ENCODE results near the gene ABTB1.

The ABTB1 gene

DNA sequence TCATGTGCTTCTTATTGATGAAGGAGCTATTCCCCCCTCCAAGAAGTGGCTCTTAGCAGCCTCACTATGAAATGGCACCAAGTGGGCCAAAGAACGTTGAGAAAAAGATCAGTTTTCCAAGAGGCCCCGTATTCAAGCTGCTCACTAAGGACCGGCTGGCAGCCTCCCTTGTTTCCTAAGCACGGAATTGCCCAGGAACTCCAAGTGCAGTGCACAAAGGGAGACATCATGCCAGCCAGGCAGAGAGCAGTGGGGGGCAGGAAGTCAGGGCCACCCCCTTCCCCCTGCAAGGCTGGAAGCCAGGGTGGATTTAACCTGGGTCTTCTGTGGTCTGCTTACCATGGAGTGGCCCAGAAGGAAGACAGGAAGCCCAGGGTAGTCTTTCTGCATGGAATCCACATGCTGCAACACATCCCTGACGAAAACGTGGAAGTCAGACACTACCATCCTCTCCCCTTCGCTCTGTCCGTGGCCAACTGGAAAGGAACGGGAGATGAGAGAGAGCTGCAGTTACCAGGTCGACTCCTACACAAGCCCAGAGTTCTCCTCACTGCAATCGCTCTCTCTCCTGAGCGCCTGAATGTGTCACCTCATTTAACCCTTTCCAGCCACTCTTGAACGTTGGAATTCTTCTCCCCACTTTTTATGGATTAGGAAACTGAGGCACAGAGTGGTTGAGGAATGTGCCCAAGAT lies 49.5 kb downstream of the ABTB1 start:
- no peak for DNase-seq

DNA sequence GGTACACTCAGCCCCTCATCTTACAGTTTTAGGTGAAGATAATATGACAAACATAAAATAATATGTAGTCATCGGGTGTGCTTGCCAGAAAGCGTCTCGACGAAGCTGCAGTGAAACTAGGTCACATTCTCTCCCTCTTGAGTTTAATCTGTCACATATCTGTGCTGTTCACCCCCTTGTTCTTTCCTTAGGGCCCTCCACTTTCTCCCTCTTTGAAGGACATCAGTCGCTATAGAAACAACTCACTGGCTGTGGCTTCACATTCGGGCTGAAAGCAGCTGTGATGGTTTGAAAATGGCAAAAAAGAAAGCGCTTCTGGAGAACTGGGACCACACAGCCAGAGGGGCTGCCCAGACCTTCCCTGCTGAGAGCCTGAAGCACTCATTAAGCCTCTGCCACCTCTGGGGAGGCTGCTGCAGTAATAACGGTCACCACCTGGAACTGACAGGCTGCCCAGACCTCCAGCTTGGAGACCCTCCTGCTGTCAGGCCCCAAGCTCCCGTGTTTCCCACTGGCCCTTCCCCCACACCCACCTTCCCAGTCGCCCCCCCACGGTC lies 50.3 kb downstream of the ABTB1 start:
- DNase-seq, result no peak

DNA sequence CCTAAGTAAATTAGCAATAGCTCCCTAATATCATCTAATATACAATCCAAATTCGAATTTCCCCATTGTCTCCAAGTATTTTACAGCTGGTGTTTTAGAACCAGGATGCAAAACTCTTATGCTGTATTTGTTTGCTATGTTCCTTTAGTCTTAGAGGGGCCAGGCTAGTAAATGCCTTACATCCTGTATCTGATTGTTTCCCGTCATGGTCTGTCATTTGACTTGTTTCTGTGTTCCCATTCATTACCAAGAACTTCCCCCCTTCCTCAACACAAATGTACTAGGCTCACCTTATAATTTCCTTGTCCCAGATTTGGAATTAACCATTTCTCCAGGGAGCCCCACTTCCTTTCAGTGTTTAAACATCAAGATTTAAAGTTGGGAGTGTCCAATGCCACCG lies 54.1 kb downstream of the ABTB1 start:
- DNase-seq, result no peak

DNA sequence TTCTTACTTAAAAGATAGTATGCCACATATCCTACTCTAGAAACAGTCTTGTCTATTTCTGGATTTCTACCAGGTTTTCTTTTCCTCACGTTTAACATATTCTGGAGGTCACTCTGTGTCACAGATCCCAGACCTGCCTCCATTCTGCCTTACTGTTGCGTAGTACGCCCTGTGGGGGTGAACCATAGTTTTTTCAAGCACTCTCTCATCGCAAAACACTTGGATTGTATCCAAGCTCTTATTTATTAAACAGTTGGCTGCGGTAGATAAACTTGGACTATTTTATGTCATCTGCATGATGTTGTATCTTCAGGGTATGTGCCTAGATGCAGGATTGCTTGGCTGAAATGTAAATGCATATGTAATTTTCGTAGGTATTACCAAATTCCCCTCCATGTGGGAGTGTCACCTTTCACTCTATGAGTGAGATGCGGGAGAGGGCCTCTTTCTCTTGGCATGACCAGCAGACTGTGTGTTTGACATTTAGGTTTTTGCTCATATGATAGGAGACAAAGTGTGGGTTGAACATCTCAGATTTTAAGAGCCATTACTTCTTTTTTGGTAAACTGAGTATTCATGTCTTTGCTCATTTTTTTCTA lies 55.8 kb downstream of the ABTB1 start:
- DNase-seq, result no peak

DNA sequence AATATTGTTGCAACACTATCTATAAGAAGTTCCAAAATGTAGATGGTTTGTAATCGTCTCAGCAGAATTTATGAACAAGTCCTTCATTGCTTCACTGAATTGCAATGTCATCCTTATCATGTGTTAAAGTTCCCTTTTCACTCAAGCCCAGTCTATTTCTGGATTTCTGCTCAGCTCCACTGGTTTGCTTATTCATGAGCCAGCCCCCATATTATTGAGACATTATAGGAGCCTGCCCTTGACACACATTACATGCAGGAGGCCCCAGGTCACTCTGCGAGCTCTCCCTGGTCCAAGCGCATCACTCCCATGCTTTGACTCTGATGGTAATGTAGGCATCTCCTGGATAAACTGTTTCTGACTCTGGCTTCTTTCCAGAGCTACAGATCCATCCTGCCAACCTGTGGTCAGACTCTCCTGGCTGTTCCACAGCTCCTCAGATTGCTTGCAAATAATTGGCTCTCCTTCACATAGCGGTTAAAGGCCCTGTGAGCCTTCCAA lies 56.9 kb downstream of the ABTB1 start:
- no peak for DNase-seq

DNA sequence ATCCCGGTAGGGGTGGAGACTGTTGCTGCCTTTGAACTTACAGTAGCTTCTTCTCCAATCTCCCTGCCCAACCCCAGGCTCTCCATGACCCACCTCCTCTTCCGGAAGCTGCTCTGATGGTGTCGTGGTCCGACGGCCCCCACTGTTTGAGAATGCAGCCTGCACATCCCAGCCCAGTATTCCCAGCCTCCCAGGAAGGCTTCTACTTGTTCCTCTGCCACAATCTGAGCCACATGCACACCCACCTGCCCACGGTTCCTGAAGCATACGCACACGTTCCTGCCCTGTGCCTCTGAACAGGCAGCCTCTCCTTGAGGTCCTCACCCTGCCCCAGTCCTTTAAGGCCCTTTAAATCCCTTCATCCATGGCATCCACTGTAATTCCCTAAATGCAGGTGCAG lies 57.4 kb downstream of the ABTB1 start:
- DNase-seq, result no peak
